Stimulated activated CD8-positive, alpha-beta memory T cell treated with anti-CD3 and anti-CD28 coated beads, Interleukin-15, amount 100 ng/mL, for 4 hours (primary cell): ENCODE measurements around the gene ORC6.
"Not testable (repeated sequence)": the region's sequence is repeated elsewhere in the genome, so short reads cannot be mapped to it uniquely, and the experiment has no call there.

ENCODE experiments used
- DNase-seq, 2 donors: peaks; one replicate each; pipeline ENCODE4 v3.0.0-alpha.2; 2020; ENCODE audit warnings: low read depth in 2 of 2

The ORC6 gene

GRCh38 chr16:46689365-46690280 is at the start of gene ORC6:
Gene ORC6, plus strand, starts transcription at chr16:46689659. Its CDS starts 47 bp downstream, at chr16:46689706.
- peak; percentile 86 to 94 for DNase-seq

GRCh38 chr16:46648656-46649055 is 40.8 kb upstream of the ORC6 start:
- DNase-seq = no peak

GRCh38 chr16:46649588-46650253 is 39.7 kb upstream of the ORC6 start:
- no peak for DNase-seq

GRCh38 chr16:46650254-46650623 is 39.2 kb upstream of the ORC6 start:
- DNase-seq = no peak

- no peak for DNase-seq
Measured at GRCh38 chr16:46651305-46651704, 38.2 kb upstream of the ORC6 start.

- DNase-seq = no peak
Measured at GRCh38 chr16:46658925-46659324, 30.5 kb upstream of the ORC6 start.

- no peak for DNase-seq
Measured at GRCh38 chr16:46662123-46662522, 27.3 kb upstream of the ORC6 start.

GRCh38 chr16:46673320-46674013 is 16.0 kb upstream of the ORC6 start:
- peak in 1 of 2 donors; percentile 6 for DNase-seq

- DNase-seq = not testable (repeated sequence)
Measured at GRCh38 chr16:46677943-46678342, 11.5 kb upstream of the ORC6 start.

- not testable (repeated sequence) for DNase-seq
Measured at GRCh38 chr16:46681867-46682266, 7.6 kb upstream of the ORC6 start.

GRCh38 chr16:46686815-46687473 is 2.5 kb upstream of the ORC6 start:
- no peak for DNase-seq

GRCh38 chr16:46687486-46687885 is 2.0 kb upstream of the ORC6 start:
- DNase-seq = no peak

GRCh38 chr16:46688101-46688653 is 1.3 kb upstream of the ORC6 start:
- DNase-seq = no peak

GRCh38 chr16:46688654-46689364 is 650 bp upstream of the ORC6 start, which contains the start of gene VPS35:
Gene VPS35, minus strand, starts transcription at chr16:46689178. Its CDS starts 45 bp downstream, at chr16:46689133.
- peak; percentile 99 for DNase-seq

GRCh38 chr16:46690281-46691178 is 1.1 kb downstream of the ORC6 start:
- DNase-seq = no peak

GRCh38 chr16:46691726-46692125 is 2.3 kb downstream of the ORC6 start:
- DNase-seq = no peak

GRCh38 chr16:46693598-46693997 is 4.1 kb downstream of the ORC6 start:
- no peak for DNase-seq

GRCh38 chr16:46695937-46696336 is 6.5 kb downstream of the ORC6 start:
- DNase-seq = no peak

GRCh38 chr16:46696957-46697356 is 7.5 kb downstream of the ORC6 start:
- DNase-seq = no peak

GRCh38 chr16:46700048-46700447 is 10.6 kb downstream of the ORC6 start:
- no peak for DNase-seq
